GM18502 (cell line): ENCODE measurements around the gene IGFALS.

Source experiments
- ATAC-seq: cut with Tn5 transposase; IDR thresholded peaks from one replicate; pipeline ENCODE4 v1.9.1; 2021; ENCODE audit warnings: mild to moderate bottlenecking; ENCODE audit not compliant: unreplicated experiment, poor library complexity

IGFALS gene

DNA sequence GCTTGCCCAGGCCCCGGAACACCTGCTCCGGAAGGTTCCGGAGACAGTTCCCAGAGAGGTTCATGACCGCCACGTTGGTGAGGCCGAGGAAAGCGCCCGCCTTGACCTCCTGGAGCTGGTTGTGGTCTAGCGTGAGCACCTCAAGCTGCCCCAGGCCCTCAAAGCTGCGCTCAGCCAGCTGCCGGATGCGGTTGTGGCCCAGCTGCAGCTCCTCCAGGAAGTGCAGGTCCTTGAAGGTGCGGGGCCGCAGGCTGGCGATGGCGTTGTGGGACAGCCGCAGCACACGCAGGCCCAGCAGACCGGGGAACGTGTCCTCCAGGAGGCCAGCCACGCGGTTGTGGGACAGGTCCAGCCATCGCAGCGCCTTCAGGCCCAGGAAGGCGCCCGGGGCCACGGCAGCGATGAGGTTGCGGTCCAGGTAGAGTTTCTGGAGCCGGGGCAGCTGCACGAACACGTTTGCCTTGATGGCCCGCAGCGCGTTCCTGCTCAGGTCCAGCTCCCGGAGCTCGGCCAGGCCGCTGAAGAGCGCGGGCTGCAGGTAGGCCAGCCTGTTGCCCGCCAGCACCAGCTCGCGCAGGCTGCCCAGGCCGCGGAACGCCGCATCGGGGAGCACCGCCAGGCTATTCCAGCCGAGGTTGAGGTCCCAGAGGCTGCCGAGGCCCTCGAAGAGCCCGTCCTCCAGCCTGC lies 2.1 kb downstream of the IGFALS start:
- no peak for ATAC-seq

DNA sequence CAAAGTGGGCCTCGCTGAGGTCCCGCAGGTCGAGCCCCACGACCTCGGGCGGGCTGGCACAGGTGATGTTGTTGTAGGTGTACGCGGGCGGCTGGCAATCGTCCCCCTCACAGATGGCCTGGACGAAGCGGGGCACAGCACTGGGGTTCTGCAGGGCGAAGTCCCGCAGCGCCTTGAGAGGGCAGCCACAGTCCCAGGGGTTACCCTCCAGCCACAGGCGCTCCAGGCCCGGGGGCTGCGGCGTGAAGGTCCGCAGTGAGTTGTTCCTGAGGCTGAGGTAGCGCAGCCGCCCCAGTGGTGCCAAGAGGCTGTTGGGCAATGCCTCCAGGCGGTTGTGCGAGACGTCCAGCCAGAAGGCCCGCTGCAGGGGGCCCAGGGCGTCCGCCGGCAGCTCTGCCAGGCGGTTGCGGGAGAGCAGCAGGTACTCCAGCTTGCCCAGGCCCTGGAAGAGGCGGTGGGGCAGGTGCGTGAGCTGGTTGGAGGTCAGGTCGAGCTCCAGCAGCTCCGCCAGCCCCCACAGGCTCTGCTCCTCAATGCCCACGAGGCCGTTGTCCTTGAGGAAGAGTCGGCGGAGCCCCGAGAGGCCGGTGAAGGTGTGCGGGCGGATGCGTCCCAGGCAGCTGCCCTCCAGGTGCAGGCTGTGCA lies 2.8 kb downstream of the IGFALS start:
- ATAC-seq: no peak

DNA sequence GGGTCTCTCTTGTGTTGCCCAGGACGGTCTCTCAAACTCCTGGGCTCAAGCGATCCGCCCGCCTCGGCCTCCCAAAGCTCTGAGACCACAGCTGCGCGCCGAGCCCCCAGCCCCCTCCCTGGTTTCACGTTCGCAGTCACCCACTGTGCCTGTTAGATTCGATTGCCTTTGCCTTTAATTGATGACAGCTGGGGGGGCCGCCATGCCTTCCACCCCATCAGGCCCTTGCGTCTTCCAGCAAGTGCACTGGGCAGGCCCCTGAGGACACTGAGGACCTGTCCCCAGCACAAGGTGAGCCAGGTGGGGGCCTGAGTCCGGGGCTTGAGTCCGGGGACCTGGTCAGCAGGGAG lies 3.3 kb downstream of the IGFALS start:
- ATAC-seq: no peak

DNA sequence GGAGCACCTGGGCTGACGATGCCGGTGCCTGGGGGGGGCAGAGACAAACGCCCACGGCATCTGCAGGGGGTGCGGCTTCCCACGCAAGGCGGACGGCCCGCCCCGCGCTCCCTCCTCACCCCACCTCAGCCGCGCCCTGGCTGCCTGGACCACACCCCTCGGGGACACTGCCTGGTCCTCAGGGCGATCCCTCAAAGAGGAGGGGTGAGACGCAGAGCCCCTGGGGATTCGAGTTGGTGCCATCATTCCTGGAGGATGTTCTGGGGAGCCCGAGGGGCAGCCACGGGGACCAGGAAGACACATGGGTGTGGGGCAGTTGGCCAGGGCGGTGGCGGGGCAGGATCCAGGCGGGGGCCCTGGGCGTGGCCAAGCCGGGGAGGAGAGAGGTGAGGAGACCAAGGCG lies 3.9 kb downstream of the IGFALS start:
- no peak for ATAC-seq

DNA sequence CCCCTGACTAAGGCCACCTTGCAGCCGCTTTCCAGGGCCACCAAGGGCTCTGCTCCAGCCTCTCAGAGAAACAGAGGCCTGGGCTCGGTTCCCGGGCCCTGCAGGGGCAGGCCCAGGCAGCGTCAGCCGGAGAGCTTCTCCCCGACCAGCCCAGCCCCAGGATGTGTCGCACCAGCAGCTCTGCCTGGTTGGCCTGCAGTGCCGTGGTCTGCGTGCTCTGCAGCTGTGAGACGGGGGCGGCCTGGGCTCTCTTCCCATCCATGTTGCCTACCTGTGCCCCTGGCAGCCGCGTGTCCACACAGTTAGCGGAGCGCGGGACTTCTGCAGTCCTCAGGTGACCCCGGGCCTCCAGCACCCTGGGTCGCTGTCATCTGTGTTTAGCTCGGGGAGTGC lies 4.8 kb downstream of the IGFALS start:
- no peak for ATAC-seq

DNA sequence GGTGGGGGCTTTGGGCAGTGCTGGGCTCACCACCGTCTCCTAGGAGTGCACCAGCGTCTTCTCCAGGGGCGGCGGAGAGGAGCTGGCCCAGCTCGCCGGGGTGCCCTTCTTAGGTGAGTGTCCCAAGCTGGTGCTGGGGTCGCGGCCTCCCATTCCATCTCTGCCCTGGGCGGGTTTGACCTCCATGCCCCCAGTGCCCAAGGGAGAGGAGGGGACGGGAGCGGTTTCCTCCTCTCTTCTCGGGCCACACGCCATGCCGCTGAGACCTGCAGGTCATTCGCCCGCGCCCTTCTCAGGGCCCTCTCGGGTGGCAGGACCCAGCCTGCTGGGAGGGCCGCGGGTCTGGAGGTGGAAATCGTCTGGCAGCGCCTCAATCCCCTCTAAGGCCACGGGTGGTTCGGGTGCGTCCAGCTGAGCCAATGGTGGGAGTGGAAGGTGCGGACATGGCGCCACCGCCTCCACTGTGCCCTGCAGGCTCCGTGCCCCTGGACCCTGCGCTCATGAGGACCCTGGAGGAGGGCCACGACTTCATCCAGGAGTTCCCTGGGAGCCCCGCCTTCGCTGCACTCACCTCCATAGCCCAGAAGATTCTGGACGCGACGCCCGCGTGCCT lies 5.3 kb downstream of the IGFALS start:
- no peak for ATAC-seq

DNA sequence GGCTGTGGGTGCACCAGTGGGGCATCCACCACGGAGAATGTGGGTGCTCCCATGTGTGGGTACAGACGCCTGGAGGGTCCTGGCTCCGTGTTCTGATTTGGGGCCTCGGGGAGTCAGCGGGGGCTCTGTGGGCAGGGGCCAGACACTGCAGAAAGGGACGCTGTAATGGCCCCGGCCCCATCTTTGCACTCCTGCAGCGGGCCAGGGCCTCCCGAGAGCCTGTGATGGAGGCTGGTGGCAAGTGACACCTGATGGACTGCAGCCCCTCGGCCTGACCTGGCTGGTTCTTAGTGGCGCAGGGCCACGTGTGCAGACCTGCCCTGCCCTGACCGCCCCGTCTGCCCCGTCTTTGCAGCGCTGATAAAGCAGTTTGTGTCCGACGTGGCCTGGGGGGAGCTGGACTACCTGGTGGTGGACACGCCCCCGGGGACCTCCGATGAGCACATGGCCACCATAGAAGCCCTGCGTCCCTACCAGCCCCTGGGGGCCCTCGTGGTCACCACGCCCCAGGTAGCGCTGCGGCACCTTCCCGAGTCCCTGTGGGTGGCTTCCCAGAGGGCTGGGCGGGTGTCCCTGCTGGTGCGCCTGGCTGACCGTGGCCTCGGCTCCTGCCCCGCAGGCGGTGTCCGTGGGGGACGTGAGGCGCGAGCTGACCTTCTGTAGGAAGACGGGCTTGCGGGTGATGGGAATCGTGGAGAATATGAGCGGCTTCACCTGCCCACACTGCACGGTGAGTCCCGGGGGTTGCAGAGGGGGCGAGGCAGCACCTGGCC lies 6.0 kb downstream of the IGFALS start:
- ATAC-seq: no peak

DNA sequence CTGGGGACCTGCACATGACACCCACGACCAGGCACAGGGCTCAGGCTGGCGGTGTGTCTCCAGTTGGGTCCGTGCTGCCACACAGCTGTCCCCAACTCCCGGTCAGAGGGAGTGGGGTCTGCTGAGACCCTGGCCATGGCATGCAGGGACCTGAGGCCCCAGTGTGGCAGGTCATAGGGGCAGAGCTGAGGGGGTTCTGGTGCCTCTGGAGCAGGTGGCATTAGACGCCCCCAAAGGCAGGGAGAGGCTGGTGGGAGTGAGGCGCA lies 6.5 kb downstream of the IGFALS start:
- ATAC-seq: no peak

DNA sequence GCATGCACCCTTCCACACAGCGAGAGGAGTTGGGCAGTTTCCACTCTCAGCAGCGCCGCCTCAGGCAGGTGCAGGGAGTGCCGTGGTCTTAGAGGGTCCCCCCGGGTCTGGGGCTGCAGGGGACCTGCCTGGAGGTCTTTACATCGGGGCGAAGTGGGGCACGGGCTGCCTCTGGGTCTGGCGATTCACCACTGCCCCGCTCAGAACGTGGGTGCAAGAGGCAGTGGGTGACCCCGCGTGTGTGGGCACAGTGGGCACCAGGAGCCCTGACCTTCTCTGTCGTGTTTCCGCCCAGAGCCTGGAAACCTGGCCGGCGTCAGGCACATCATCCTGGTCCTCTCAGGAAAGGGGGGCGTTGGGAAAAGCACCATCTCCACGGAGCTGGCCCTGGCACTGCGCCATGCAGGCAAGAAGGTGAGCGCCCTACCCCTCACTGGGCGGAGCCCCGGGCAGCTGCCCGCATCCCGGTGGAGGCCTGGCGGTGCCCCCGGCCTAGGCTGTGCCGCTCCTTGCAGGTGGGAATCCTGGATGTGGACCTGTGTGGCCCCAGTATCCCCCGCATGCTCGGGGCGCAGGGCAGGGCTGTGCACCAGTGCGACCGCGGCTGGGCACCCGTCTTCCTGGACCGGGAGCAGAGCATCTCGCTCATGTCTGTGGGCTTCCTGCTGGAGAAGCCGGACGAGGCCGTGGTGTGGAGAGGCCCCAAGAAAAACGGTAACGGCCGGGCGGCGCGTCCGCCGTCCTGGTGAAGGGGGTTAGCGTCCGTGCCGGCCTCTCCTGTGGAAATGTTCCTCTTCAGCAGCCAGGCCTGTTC lies 7.1 kb downstream of the IGFALS start:
- no peak for ATAC-seq

DNA sequence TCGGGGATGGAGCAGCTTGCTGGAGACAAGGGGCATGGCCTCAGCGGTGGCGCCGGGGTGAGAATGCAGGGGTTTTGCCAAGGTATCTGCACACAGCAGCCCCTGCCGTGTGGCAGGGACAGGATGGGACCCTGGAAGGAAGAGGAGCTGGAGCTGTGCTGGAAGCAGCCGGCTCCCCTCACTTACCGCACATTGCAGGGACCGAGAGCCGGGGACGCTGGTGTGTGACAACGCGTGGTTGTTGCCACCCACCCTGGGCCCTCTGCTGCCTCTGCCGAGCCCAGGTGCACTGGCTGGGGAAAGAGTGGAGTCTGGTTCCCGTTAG lies 7.7 kb downstream of the IGFALS start:
- no peak for ATAC-seq

DNA sequence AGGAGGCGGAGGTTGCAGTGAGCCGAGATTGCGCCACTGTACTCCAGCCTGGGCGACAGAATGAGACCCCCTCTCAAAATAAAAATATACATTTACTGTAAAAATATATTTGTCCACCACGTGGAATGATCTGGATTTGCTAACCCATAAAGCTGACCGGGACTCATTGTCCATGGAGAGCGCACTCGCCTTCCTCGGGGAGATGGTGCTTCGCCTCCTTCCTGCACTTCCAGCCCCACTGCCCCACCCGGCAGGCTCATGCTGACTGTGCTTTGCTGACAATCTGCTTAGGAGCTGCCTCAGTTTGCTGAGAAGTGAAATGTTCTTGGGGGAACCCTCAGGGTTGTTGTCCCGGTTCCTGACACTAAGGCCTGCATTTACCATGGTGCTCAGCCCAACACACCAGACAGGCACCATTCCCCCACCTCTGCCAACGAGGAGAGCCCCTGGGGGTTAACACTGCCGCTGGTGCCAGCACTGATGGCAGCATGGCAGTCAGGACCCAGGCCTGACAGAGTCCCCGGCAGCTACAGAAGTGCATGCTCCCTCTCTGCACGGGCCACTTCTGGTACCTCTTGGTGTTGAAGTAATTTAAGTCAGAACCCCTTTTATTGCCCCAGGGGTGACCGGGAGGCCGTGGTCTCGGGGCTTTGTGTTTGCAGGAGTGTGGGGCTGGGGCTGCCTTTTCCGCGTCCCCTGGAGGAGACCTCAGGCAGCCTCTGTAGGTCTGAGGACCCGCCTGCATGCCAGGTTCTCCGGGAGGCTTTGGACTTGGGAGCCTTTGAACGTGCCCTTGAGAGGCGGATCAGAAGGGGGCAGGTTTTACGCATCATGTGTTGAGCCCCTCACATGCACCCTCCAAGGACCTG lies 8.3 kb downstream of the IGFALS start:
- ATAC-seq: no peak

DNA sequence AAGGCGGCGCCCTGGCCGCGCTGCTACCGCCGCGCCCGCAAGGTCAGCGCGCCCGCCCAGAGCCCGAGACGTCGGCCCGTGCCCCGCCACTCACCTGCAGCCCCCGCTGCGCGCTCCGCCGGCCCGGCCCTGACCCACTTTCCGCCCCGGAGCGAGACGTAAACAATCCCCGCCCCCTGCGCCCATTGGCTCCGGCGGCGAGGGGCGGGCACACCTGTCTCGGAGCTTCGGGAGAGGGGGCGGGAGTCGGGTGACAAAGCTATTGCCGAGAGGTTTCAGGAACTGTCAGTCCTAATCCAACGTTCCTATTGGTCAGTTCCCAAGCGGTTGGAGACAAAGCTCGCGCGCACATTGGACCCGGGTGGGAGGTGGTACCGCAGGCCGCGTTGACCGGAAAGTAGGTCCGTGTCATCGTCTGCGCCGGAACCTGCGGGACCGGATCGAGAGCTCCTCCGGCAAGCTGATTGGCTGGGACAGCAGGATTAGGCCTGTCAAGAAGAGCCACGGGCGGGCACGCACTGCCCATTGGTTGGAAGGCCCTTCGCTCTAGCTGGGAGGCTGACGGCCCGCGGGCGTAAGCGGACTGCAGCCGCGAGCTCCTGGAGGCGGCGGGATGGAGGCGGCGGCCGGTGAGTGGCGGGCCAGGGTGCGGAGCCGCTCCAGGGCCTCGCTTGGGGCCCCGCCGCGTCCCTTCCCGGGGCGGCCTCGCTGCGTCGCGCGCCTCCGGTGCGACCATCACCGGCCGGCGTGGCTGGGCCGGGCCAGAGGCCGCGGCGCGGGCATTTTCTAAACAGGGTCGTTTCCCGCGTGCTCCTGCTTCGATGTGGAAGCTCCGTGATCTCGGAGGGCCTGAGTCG lies 10.9 kb downstream of the IGFALS start, which contains the start of the genes NUBP2 and SPSB3:
TSS of gene NUBP2 (plus strand) at position 553 of the 857 bp plus-strand sequence. CDS start at position 614, 61 bp downstream.
TSS of gene SPSB3 (minus strand) at position 164 of the 857 bp plus-strand sequence. CDS start 1,088 bp downstream, outside the sequence.
- peak; percentile 85 for ATAC-seq

DNA sequence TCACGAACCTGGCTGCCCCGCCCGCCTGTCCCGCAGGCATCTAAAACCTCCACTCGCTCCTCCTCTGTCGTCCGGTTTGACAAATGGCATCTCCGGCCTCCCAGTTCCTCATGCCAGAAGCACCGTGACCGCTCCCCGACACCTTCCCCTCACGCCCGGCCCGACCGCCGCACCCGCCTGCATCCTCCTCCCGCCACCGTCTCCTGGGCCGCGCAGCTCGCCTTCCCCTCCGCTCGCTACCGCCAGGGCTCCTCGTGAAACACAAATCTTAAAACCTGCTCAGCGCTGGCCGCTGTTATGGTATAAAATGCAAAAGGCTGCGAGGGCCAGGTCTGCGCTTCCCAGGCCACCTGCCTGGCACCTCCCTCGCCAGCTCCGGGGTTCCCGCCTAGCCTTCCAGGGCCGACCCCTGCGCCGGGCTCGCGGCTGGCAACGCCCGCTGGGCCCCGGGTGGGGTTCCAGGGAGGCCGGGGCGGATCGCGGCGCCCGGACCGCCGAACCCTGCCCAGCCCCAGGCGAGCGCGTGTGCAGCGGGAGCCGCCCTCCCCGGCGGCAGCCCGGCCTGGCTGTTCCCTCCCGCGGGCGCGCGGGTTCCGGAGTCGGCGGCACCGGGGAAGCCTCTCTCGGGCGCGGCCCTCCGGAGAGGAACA lies 11.6 kb downstream of the IGFALS start:
- ATAC-seq: peak; percentile 7

DNA sequence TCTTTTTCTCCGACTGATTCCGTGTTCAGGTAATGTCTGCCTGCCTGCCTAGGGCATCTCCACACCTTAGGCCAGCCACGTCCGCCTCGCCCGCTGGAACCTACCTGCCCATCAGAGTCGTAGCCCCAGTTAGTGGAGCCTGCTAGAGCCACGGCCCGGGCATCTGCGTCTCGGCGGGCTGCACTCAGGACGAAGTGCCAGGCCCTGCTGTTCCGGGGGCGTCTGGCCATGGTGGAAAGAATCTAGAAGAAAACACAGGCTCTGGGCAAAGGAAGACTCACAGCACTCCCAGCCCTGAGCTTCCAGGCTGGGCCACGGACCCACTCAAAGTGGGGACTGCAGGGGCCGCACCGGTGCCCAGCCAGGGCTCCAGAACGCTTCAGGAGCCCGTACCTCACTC lies 12.3 kb downstream of the IGFALS start:
- no peak for ATAC-seq

DNA sequence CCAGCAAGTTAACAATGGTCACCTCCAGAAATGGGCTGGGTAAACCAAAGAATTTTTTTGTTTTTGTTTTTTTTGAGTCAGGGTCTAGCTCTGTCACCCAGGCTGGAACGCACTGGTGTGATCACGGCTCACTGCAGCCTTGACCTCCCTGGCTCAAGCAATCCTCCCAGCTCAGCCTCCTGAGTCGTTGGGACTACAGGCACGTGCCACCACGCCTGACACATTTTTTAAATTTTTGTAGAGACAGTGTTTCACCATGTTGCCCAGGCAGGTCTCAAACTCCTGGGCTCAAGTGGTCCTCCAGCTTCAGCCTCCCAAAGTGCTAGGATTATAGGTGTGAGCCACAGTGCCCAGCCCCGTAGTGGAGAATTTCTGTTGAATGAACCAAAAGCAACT lies 12.8 kb downstream of the IGFALS start:
- ATAC-seq: no peak

DNA sequence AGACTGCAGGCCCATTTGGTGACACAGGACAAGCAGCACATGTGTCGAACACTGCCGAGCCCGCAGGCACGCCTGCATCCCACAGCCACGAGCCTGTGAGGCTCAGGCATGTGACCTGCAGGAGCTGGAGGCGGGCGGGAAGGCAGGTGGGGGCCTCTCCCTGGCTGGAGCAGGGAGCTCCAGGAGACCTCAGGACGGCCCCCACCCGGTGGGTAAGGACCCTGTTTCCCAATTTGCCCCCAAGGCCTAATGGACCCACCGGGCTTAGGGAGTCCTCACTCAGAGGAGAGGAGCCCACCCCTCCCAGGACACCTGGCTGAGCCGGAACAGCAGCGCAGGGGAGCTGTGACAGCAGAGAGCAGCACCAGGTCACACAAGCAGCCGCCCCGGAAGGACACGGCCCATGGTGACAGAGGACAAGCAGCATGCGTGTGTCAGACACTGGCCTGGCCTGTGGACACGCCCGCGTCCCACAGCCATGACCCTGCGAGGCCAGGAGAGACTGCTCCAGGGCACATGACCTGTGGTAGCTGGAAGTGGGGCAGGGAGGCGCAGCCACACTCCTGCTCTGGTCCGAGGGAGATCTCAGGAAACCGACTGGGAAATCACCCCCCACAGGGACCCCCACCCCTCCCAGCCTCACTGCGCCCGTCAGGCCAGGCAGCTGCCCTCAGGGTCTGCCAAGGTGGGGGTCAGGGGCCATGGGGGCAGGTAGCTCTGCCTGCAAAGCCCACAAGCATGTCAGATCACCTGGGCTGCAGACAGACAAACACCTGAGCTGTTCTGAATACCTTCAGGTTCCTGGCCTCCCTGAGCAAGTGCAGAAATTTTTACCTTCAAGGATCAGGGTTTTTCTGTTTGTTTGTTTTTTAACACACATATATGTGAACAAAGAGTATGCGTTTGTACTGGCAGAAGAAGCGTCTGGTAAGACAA lies 13.5 kb downstream of the IGFALS start:
- ATAC-seq: no peak

DNA sequence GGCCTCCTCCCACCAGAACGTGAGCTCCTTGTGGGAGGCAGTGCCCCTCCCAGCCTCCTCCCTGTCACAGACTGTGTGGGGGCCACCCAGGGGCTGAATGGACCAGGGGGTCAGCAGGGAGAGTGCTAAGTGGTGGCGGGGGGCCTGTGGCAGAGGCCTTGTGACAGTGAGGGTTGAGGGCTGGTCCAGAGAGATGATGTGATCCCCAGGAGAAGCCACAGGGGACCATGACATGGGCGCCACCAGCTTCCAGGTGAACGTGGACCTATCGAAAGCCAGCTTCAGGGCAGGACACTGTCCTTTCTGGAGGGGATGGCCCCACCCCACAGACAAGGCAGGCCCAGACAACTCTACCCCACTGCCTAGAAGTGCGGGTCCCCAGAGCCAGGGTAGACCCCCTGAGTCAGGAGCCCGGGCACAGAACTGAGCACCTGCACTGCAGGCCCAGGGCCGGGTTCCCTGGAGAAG lies 14.2 kb downstream of the IGFALS start:
- no peak for ATAC-seq
